Measurements from ENCODE around the gene PAX9. TPM values are rescaled to one million over a fixed set of nuclear protein-coding genes. Genes with fewer than 3 reads are reported as not detected.

The PAX9 gene
- total RNA-seq, 1 donor from 2014 or later = 4.6 TPM

GRCh38 chr14:36719823-36720222 is 58.2 kb downstream of the PAX9 start:
- H3K4me1 Mint-ChIP-seq (ENCODE audit: unreplicated experiment) = no peaks in the 10 kb centered on the region
- no peak overlapping the region for H3K4me3 Mint-ChIP-seq (ENCODE audit: unreplicated experiment)
- no peak for DNase-seq (ENCODE audit: extremely low spot score, unreplicated experiment)
- H3K27me3 Mint-ChIP-seq (ENCODE audit: unreplicated experiment) = peaks cover 7% of the 10 kb centered on the region
- no peak for TF ChIP-seq CTCF (IDR thresholded peaks at IDR 0.05)
- no peaks in the 10 kb centered on the region for H3K36me3 Mint-ChIP-seq (ENCODE audit: unreplicated experiment)
- H3K9me3 Mint-ChIP-seq (ENCODE audit: unreplicated experiment) = no peaks in the 10 kb centered on the region
- no peak overlapping the region for H3K27ac Mint-ChIP-seq (ENCODE audit: unreplicated experiment)

- Mint-ChIP-seq H3K36me3 (ENCODE audit: unreplicated experiment) (no peaks in the 10 kb centered on the region), H3K9me3 (ENCODE audit: unreplicated experiment) (no peaks in the 10 kb centered on the region), H3K27me3 (ENCODE audit: unreplicated experiment) (peaks cover 7% of the 10 kb centered on the region), H3K4me3 (ENCODE audit: unreplicated experiment) (no peak overlapping the region), H3K4me1 (ENCODE audit: unreplicated experiment) (no peaks in the 10 kb centered on the region), H3K27ac (ENCODE audit: unreplicated experiment) (no peak overlapping the region)
- no peak for TF ChIP-seq CTCF (IDR thresholded peaks at IDR 0.05)
- no peak for DNase-seq (ENCODE audit: extremely low spot score, unreplicated experiment)
These were observed 59.0 kb downstream of the PAX9 start for GRCh38 chr14:36720657-36721056.

GRCh38 chr14:36721877-36722276 is 60.2 kb downstream of the PAX9 start:
- no peak for TF ChIP-seq CTCF (IDR thresholded peaks at IDR 0.05)
- Mint-ChIP-seq H3K9me3 (ENCODE audit: unreplicated experiment) (no peaks in the 10 kb centered on the region), H3K4me1 (ENCODE audit: unreplicated experiment) (no peaks in the 10 kb centered on the region), H3K27me3 (ENCODE audit: unreplicated experiment) (peaks cover 15% of the 10 kb centered on the region), H3K36me3 (ENCODE audit: unreplicated experiment) (no peaks in the 10 kb centered on the region), H3K4me3 (ENCODE audit: unreplicated experiment) (no peak overlapping the region), H3K27ac (ENCODE audit: unreplicated experiment) (no peak overlapping the region)
- no peak for DNase-seq (ENCODE audit: extremely low spot score, unreplicated experiment)

GRCh38 chr14:36723530-36723929 is 61.9 kb downstream of the PAX9 start:
- Mint-ChIP-seq H3K4me1 (ENCODE audit: unreplicated experiment) (no peaks in the 10 kb centered on the region), H3K27ac (ENCODE audit: unreplicated experiment) (no peak overlapping the region), H3K36me3 (ENCODE audit: unreplicated experiment) (no peaks in the 10 kb centered on the region), H3K9me3 (ENCODE audit: unreplicated experiment) (no peaks in the 10 kb centered on the region), H3K4me3 (ENCODE audit: unreplicated experiment) (no peak overlapping the region), H3K27me3 (ENCODE audit: unreplicated experiment) (peaks cover 22% of the 10 kb centered on the region)
- DNase-seq (ENCODE audit: extremely low spot score, unreplicated experiment) = no peak
- no peak for TF ChIP-seq CTCF (IDR thresholded peaks at IDR 0.05)

- peaks cover 22% of the 10 kb centered on the region for H3K27me3 Mint-ChIP-seq (ENCODE audit: unreplicated experiment)
- H3K4me1 Mint-ChIP-seq (ENCODE audit: unreplicated experiment) = no peaks in the 10 kb centered on the region
- no peak for TF ChIP-seq CTCF (IDR thresholded peaks at IDR 0.05)
- H3K36me3 Mint-ChIP-seq (ENCODE audit: unreplicated experiment) = no peaks in the 10 kb centered on the region
- no peak overlapping the region for H3K27ac Mint-ChIP-seq (ENCODE audit: unreplicated experiment)
- DNase-seq (ENCODE audit: extremely low spot score, unreplicated experiment) = no peak
- H3K4me3 Mint-ChIP-seq (ENCODE audit: unreplicated experiment) = no peak overlapping the region
- H3K9me3 Mint-ChIP-seq (ENCODE audit: unreplicated experiment) = no peaks in the 10 kb centered on the region
These were observed 62.5 kb downstream of the PAX9 start for GRCh38 chr14:36724162-36724561.
